Measurements from ENCODE around the gene CEP290.

DNA sequence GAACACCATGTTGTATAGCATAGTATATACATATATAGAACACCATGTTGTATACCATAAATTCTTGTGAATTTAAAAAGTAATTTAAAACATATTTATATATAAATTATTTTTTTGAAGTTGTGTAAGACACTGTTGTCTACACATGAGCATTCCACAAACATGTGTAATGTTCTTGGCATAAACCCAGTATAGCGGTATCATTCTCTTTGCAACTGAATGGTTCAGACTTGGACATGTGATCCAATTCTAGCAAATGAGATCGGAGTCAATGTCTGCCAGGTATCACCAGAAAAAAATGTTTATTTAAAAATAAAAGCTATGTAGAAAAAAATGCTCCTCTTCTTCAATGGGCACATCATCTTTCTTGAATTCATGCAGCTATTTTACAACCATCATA, 33.9 kb downstream of the CEP290 start:
- no peak for TF ChIP-seq POLR2A (IDR thresholded peaks at IDR 0.05)
- TF ChIP-seq, protein P1, sequence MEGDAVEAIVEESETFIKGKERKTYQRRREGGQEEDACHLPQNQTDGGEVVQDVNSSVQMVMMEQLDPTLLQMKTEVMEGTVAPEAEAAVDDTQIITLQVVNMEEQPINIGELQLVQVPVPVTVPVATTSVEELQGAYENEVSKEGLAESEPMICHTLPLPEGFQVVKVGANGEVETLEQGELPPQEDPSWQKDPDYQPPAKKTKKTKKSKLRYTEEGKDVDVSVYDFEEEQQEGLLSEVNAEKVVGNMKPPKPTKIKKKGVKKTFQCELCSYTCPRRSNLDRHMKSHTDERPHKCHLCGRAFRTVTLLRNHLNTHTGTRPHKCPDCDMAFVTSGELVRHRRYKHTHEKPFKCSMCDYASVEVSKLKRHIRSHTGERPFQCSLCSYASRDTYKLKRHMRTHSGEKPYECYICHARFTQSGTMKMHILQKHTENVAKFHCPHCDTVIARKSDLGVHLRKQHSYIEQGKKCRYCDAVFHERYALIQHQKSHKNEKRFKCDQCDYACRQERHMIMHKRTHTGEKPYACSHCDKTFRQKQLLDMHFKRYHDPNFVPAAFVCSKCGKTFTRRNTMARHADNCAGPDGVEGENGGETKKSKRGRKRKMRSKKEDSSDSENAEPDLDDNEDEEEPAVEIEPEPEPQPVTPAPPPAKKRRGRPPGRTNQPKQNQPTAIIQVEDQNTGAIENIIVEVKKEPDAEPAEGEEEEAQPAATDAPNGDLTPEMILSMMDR (IDR thresholded peaks at IDR 0.05) = no peak
